OCI-LY3 (cell line): Measurements from ENCODE around the gene NR1D1.

Experiments used
- H2AFZ ChIP-seq: fragments of 200-600, 300-600 bp; shearing (Covaris generic); 2 replicates; pipeline ENCODE4 v1.6.0; 2014; ENCODE audit warnings: antibody characterized with exemption, low read depth, low read length
- H3K27ac ChIP-seq: fragments of 200-600, 300-600 bp; sonication (generic); 2 replicates; pipeline ENCODE4 v1.5.1; 2014; ENCODE audit warnings: mild to moderate bottlenecking, low read length, moderate library complexity, mixed read lengths
- H3K27me3 ChIP-seq: fragments of 200-600, 300-600 bp; sonication (generic); 2 replicates; pipeline ENCODE4 v1.6.1; 2014; ENCODE audit warnings: low read depth, low read length, mixed read lengths
- H3K36me3 ChIP-seq: fragments of 200-600, 300-600 bp; sonication (generic); replicated peaks from 2 replicates; pipeline ENCODE3; 2014; ENCODE audit warnings: low read depth, low read length, mixed read lengths
- H3K4me1 ChIP-seq: fragments of 300-600, 200-600 bp; sonication (generic); 2 replicates; pipeline ENCODE4 v1.6.1; 2014; ENCODE audit warnings: low read length, mixed read lengths
- H3K4me2 ChIP-seq: fragments of 200-600, 300-600 bp; sonication (generic); 2 replicates; pipeline ENCODE4 v1.6.1; 2014; ENCODE audit warnings: low read length, mixed read lengths
- H3K4me3 ChIP-seq: fragments of 300-600, 200-600 bp; sonication (generic); 2 replicates; pipeline ENCODE4 v1.5.1; 2014; ENCODE audit warnings: antibody characterized with exemption, mild to moderate bottlenecking, low read length, moderate library complexity
- H3K79me2 ChIP-seq: fragments of 300-600, 200-600 bp; shearing (Covaris generic); 2 replicates; pipeline ENCODE4 v1.6.1; 2014; ENCODE audit warnings: mild to moderate bottlenecking, low read length, mixed read lengths
- H3K9ac ChIP-seq: fragments of 300-600, 200-600 bp; shearing (Covaris generic); 2 replicates; pipeline ENCODE4 v1.6.0; 2014; ENCODE audit warnings: mild to moderate bottlenecking, low read length, moderate library complexity
- H3K9me3 ChIP-seq: fragments of 200-600, 300-600 bp; shearing (Covaris generic); 2 replicates; pipeline ENCODE4 v1.6.1; 2014; ENCODE audit warnings: low read length, mixed read lengths; ENCODE audit not compliant: insufficient read depth
- H4K20me1 ChIP-seq: fragments of 200-600, 300-600 bp; sonication (generic); 2 replicates; pipeline ENCODE4 v1.6.1; 2016; ENCODE audit warnings: low read length, mixed read lengths; ENCODE audit not compliant: insufficient read depth
- EZH2phosphoT487 ChIP-seq: fragments of 200-600 bp; shearing (Covaris generic); IDR thresholded peaks from 2 replicates; pipeline ENCODE4 v1.6.1; 2018; ENCODE audit warnings: antibody characterized with exemption, mixed run types, low read depth
- TF ChIP-seq, protein P1 (sequence below): fragments of 200-600, 300-600 bp; sonication (generic); IDR thresholded peaks from 2 replicates; pipeline ENCODE4 v1.5.1; 2014; ENCODE audit warnings: antibody characterized with exemption, low read length, low read depth

NR1D1 gene

DNA sequence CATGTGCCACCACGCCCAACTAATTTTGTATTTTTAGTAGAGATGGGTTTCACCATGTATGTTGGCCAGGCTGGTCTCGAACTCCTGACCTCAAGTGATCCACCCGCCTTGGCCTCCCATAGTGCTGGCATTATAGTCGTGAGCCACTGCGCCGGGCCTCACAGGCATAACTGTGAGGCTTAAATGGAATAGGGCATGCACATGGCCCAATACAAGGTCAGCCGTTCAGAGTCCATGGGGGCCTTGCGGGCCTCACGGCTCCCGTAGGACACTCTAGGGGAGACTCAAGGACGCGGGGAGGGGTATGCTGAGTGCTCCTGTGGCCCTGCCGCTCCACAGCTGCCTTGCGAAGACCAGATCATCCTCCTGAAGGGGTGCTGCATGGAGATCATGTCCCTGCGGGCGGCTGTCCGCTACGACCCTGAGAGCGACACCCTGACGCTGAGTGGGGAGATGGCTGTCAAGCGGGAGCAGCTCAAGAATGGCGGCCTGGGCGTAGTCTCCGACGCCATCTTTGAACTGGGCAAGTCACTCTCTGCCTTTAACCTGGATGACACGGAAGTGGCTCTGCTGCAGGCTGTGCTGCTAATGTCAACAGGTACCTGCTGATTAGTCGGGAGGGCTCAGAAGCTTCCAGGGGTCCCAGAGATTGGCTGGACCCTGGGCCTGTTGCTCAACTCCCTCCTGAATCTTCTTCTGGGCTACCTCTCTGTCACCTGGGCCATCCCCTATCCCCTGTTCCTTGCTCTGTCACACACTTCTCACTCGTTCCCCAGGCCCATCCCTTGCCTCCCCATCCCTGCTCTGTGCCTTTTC is 12.3 kb downstream of the NR1D1 start:
- H3K79me2 ChIP-seq, result no peaks in the 10 kb centered on the region
- no peak overlapping the region for H3K4me2 ChIP-seq
- no peaks in the 10 kb centered on the region for H3K9me3 ChIP-seq
- TF ChIP-seq, protein P1, sequence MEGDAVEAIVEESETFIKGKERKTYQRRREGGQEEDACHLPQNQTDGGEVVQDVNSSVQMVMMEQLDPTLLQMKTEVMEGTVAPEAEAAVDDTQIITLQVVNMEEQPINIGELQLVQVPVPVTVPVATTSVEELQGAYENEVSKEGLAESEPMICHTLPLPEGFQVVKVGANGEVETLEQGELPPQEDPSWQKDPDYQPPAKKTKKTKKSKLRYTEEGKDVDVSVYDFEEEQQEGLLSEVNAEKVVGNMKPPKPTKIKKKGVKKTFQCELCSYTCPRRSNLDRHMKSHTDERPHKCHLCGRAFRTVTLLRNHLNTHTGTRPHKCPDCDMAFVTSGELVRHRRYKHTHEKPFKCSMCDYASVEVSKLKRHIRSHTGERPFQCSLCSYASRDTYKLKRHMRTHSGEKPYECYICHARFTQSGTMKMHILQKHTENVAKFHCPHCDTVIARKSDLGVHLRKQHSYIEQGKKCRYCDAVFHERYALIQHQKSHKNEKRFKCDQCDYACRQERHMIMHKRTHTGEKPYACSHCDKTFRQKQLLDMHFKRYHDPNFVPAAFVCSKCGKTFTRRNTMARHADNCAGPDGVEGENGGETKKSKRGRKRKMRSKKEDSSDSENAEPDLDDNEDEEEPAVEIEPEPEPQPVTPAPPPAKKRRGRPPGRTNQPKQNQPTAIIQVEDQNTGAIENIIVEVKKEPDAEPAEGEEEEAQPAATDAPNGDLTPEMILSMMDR, result no peak
- TF ChIP-seq EZH2phosphoT487, result no peak
- no peak overlapping the region for H2AFZ ChIP-seq
- H3K36me3 ChIP-seq, result peaks cover 10% of the 10 kb centered on the region
- H3K27me3 ChIP-seq, result no peaks in the 10 kb centered on the region
- no peaks in the 10 kb centered on the region for H4K20me1 ChIP-seq
- H3K27ac ChIP-seq, result no peak overlapping the region
- peaks cover 27% of the 10 kb centered on the region for H3K4me1 ChIP-seq
- H3K4me3 ChIP-seq, result no peak overlapping the region
- H3K9ac ChIP-seq, result no peak overlapping the region

DNA sequence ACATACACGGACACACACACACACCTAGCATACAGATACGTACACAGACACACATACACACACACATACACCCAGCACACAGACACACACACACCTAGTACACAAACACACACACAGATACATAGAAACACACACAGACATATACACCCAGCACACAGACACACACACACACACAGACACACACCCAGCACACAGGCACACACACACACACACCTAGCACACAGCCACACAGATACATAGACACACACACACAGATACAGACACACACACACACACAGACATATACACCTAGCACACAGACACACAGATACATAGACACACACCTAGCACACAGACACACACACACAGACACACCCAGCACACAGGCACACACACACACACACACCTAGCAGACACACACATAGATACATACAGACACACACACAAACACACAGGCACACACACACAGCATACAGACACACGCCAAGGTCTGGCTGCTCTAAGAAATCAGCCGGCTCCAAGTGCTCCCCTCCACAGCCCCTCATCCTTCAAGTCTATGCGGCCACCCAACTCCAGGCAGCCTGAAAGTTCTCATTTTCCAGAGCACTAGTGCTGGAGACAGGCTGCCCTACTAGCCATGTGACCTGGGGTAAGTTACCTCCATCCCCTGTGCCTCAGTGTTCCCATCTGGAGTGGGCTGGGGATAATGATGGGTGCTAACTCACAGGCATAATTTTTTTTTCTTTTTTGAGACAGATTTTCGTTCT is 13.2 kb downstream of the NR1D1 start:
- H3K27ac ChIP-seq, result no peak overlapping the region

DNA sequence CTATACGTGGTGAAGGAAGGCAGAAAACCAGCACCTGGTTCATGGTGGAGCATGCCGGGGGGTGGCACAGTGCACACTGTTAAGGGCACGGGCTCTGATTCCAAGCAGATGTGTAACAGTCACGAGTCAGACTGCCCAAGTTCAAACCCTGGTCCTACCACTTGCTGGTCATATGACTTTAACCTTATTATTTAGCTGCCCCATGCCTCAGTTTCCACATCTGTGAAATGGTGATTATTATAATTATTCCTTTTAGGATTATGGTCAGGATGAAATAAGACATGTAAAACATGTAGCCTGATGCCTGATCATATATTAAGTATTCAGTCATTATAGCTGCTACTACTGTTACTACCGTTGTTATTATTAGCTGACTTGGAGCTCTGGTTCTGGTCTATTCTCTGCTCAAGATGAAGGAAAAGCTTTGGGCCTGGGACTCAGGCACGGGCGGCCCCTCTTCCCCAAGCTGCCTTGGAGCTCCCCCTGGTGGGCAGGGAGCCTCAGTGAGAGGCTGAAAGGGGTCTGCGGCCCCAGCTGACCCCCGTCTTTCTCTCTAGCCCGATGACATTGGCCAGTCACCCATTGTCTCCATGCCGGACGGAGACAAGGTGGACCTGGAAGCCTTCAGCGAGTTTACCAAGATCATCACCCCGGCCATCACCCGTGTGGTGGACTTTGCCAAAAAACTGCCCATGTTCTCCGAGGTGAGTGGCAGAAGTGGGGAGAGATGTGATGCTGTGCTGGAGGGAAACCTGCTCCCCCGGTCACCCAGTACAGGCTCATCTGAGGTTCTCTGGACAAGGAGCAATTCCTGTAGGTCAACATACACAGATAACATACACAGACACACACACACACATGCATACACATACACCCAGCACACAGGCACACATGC is 14.0 kb downstream of the NR1D1 start:
- no peaks in the 10 kb centered on the region for H3K27me3 ChIP-seq
- peaks cover 7% of the 10 kb centered on the region for H3K36me3 ChIP-seq
- H3K9ac ChIP-seq, result no peak overlapping the region
- no peak overlapping the region for H3K27ac ChIP-seq
- H3K4me3 ChIP-seq, result no peak overlapping the region
- peaks cover 10% of the 10 kb centered on the region for H3K4me1 ChIP-seq
- no peaks in the 10 kb centered on the region for H3K9me3 ChIP-seq
- H4K20me1 ChIP-seq, result no peaks in the 10 kb centered on the region
- no peak for TF ChIP-seq EZH2phosphoT487
- TF ChIP-seq, protein P1, result peak; percentile 93
- no peaks in the 10 kb centered on the region for H3K79me2 ChIP-seq
- no peak overlapping the region for H2AFZ ChIP-seq
- H3K4me2 ChIP-seq, result no peak overlapping the region

More for the DNA sequence above, 13.2 kb downstream of the NR1D1 start:
- no peak overlapping the region for H2AFZ ChIP-seq
- no peak overlapping the region for H3K9ac ChIP-seq
- H3K36me3 ChIP-seq, result peaks cover 7% of the 10 kb centered on the region
- TF ChIP-seq, protein P1, result no peak
- TF ChIP-seq EZH2phosphoT487, result no peak
- H4K20me1 ChIP-seq, result no peaks in the 10 kb centered on the region
- no peak overlapping the region for H3K4me2 ChIP-seq
- H3K27me3 ChIP-seq, result no peaks in the 10 kb centered on the region
- H3K4me3 ChIP-seq, result no peak overlapping the region
- no peaks in the 10 kb centered on the region for H3K9me3 ChIP-seq
- H3K4me1 ChIP-seq, result peaks cover 18% of the 10 kb centered on the region
- no peaks in the 10 kb centered on the region for H3K79me2 ChIP-seq

DNA sequence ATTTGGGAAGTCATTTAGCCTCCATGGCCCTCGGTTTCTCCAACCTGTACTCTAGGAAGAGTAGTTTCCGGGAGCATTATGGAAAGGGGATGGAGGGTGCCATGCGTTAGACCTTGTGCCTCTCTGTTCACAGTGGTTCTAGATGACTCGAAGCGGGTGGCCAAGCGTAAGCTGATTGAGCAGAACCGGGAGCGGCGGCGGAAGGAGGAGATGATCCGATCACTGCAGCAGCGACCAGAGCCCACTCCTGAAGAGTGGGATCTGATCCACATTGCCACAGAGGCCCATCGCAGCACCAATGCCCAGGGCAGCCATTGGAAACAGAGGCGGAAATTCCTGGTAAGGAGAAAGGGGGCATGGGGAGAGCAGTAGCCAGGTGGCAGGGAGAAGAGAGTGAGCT is 15.9 kb downstream of the NR1D1 start:
- Histone ChIP-seq H3K9me3 (no peaks in the 10 kb centered on the region), H3K4me3 (no peak overlapping the region), H3K27ac (no peak overlapping the region), H2AFZ (no peak overlapping the region), H3K9ac (no peak overlapping the region), H3K79me2 (no peaks in the 10 kb centered on the region), H4K20me1 (no peaks in the 10 kb centered on the region), H3K27me3 (no peaks in the 10 kb centered on the region), H3K4me2 (no peak overlapping the region), H3K4me1 (0 out of 2 replicates have a peak, but pooled peaks cover 5% of the 10 kb centered on the region), H3K36me3 (peaks cover 7% of the 10 kb centered on the region)
- TF ChIP-seq, protein P1, result no peak
- TF ChIP-seq EZH2phosphoT487, result no peak
